Measurements from ENCODE around the gene TEX11.
"Not testable (repeated sequence)": the region's sequence is repeated elsewhere in the genome, so short reads cannot be mapped to it uniquely, and the experiment has no call there.

The TEX11 gene

DNA sequence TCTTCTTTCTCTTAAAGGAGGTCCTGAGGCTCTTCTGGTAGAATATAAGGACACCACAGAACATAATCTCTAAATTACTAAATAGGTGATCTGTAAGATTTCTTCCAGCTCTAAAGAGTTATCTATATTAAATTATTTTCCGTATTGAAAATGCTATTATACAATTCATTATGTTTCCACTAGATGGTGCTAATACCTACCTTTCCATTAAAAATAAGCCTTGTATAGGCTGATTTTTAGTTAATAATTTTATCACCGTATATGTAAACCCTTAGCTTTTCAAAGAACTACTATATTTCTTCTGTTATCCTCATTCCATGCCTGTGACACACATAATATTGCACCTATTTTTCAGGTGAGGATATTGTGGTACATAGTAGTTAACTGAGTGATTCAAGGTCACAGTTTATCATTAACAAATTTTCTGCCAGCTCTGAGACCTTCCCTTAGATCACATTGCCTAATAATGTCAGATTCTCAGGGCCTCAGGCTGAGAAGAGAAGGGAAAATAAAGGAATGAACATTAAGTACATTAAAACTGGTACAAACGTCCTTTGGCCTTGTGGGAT is 138.8 kb downstream of the TEX11 start:
- no peak overlapping the region for H3K4me3 ChIP-seq (ENCODE audit: control insufficient read depth, low read depth, low read length)
- TF ChIP-seq, protein P1, sequence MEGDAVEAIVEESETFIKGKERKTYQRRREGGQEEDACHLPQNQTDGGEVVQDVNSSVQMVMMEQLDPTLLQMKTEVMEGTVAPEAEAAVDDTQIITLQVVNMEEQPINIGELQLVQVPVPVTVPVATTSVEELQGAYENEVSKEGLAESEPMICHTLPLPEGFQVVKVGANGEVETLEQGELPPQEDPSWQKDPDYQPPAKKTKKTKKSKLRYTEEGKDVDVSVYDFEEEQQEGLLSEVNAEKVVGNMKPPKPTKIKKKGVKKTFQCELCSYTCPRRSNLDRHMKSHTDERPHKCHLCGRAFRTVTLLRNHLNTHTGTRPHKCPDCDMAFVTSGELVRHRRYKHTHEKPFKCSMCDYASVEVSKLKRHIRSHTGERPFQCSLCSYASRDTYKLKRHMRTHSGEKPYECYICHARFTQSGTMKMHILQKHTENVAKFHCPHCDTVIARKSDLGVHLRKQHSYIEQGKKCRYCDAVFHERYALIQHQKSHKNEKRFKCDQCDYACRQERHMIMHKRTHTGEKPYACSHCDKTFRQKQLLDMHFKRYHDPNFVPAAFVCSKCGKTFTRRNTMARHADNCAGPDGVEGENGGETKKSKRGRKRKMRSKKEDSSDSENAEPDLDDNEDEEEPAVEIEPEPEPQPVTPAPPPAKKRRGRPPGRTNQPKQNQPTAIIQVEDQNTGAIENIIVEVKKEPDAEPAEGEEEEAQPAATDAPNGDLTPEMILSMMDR (IDR thresholded peaks at IDR 0.05; ENCODE audit: control insufficient read depth, insufficient read depth, low read depth, low read length, missing control alignments): peak; percentile 19
- no peak for DNase-seq (ENCODE audit: low read depth)

DNA sequence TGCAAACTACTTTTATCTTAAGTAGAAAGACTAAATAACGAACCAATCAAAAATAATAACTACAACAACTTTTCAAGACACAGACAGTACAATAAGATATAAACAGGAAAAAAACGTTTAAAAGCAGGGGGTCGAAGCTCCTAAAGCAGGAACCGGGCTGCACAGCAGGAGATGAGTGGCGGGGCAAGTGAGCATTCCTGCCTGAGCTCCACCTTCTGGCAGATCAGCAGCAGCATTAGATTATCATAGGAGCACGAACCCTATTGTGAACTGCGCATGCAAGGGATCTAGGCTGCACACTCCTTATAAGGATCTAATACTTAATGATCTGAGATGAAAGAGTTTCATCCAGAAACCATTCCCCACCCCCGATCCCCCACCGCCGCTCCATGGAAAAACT is 146.2 kb downstream of the TEX11 start:
- H3K4me3 ChIP-seq (ENCODE audit: control insufficient read depth, low read depth, low read length): no peak overlapping the region
- TF ChIP-seq, protein P1 (IDR thresholded peaks at IDR 0.05; ENCODE audit: control insufficient read depth, insufficient read depth, low read depth, low read length, missing control alignments): no peak
- no peak for DNase-seq (ENCODE audit: low read depth)

DNA sequence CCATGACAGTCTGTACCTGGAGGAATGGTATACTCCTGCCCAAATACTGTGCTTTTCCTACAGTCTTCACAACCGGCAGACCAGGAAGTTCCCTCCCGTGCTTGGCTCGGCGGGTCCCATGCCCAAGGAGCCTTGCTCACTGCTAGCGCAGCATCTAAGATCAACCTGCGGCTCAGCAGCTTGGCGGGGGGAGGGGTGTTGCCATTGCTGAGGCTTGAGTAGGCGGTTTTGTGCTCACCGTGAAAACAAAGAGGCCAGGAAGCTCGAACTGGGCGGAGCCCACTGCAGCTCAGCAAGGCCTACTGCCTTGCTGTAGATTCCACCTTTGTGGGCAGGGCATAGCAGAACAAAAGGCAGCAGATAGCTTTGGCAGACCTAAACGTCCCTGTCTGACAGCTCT is 152.7 kb downstream of the TEX11 start:
- TF ChIP-seq, protein P1 (IDR thresholded peaks at IDR 0.05; ENCODE audit: control insufficient read depth, insufficient read depth, low read depth, low read length, missing control alignments): no peak
- H3K4me3 ChIP-seq (ENCODE audit: control insufficient read depth, low read depth, low read length): no peak overlapping the region
- DNase-seq (ENCODE audit: low read depth): no peak

DNA sequence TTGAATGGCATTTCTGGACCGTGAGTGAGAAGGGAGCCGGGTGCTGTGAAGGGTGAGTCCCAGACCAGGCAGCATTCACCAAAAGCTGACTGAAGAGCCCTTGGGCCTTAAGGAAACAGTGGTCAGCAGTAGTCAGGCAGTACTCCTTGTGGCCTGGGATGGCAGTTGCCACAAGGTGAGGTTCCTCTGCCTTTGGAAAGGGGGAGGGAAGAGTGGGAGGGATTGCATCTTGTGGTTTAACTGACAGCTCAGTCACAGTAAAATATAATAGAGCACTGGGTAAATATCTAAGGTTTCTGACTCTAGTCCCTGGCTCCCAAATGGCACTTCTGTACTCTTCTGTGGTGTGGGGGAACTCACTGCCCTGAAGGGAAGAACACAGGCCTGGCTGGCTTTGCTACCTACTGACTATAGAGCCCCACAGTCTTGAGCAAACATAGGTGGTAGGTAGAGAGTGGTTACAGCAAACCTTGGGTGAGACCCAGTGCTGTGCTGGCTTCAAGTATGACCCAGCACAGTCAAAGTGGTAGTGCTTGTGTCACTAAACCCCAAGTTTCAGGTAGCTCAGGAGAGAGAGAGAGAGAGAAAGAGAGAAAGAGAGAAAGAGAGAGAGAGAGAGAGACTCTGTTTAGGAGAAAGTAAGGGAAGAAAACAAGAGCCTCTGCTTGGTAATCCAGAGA is 154.2 kb downstream of the TEX11 start:
- H3K4me3 ChIP-seq (ENCODE audit: control insufficient read depth, low read depth, low read length): no peak overlapping the region
- TF ChIP-seq, protein P1 (IDR thresholded peaks at IDR 0.05; ENCODE audit: control insufficient read depth, insufficient read depth, low read depth, low read length, missing control alignments): no peak
- no peak for DNase-seq (ENCODE audit: low read depth)

DNA sequence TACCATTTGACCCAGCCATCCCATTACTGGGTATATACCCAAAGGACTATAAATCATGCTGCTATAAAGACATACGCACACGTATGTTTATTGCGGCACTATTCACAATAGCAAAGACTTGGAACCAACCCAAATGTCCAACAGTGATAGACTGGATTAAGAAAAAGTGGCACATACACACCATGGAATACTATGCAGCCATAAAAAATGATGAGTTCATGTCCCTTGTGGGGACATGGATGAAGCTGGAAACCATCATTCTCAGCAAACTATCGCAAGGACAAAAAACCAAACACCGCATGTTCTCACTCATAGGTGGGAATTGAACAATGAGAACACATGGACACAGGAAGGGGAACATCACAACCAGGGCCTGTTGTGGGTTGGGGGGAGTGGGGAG is 174.7 kb downstream of the TEX11 start:
- not testable (repeated sequence) for DNase-seq (ENCODE audit: low read depth)

DNA sequence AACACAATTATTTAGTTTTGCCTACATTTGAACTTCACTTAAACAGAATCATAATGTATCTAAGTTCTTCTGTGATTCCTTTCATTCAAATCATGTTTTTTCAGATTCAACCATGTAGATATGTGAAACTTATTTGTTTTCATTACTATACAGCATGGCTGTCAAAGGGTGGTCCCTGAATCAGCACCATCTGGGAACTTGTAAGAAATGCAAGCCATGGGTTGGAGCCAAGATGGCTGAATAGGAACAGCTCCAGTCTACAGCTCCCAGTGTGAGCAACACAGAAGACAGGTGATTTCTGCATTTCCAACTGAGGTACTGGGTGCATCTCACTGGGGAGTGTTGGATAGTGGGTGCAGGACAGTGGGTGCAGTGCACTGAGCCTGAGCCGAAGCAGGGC is 180.6 kb downstream of the TEX11 start:
- H3K4me3 ChIP-seq (ENCODE audit: control insufficient read depth, low read depth, low read length); DNase-seq (ENCODE audit: low read depth): not testable (repeated sequence)

More for the DNA sequence above, 174.7 kb downstream of the TEX11 start:
- not testable (repeated sequence) for H3K4me3 ChIP-seq (ENCODE audit: control insufficient read depth, low read depth, low read length)

DNA sequence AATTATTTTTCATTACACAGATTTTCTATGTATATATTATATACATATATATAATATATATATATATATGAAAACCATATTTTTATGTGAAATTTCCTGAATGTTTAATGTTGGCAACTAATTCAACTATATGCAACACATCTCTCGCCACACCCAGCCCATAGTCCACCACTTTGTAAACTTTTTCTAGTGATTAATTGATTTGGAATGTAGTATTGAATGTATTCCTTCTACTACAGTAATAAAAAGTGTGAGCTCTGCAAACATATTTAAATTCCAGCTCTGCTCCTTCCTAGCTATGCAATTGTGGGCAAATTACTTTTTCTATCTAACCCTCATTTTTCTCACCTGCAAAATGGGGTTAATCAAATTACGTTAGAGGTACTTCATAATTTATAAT is 187.8 kb downstream of the TEX11 start:
- no peak overlapping the region for H3K4me3 ChIP-seq (ENCODE audit: control insufficient read depth, low read depth, low read length)

DNA sequence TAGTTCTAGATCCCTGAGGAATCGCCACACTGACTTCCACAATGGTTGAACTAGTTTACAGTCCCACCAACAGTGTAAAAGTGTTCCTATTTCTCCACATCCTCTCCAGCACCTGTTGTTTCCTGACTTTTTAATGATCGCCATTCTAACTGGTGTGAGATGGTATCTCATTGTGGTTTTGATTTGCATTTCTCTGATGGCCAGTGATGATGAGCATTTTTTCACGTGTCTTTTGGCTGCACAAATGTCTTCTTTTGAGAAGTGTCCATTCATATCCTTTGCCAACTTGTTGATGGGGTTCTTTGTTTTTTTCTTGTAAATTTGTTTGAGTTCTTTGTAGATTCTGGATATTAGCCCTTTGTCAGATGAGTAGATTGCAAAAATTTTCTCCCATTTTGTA is 197.2 kb downstream of the TEX11 start:
- H3K4me3 ChIP-seq (ENCODE audit: control insufficient read depth, low read depth, low read length); DNase-seq (ENCODE audit: low read depth): not testable (repeated sequence)

More for the DNA sequence above, 187.8 kb downstream of the TEX11 start:
- no peak for DNase-seq (ENCODE audit: low read depth)
- TF ChIP-seq, protein P1 (IDR thresholded peaks at IDR 0.05; ENCODE audit: control insufficient read depth, insufficient read depth, low read depth, low read length, missing control alignments): no peak

All from AG09309 (cell line).